Sigmoid colon (tissue), 4 donors: ENCODE measurements around the gene KDM6A.

ENCODE experiments used
- CTCF ChIP-seq, 4 experiments: fragments of 450-650 bp in 3 of 4; fragments of 200-600 bp in 1 of 4; IDR thresholded peaks; one replicate each; pipeline ENCODE4 v1.5.1; 2016 to 2019; ENCODE audit warnings: antibody characterized with exemption in 4 of 4, mild to moderate bottlenecking in 3 of 4, moderate library complexity in 2 of 4
- EP300 ChIP-seq, 4 donors: sonication (generic); formaldehyde crosslinking; IDR thresholded peaks; one replicate each; pipeline ENCODE4 v1.6.1; 2017; ENCODE audit warnings: antibody characterized with exemption in 4 of 4
- POLR2A ChIP-seq, 2 donors: fragments of 450-650 bp; IDR thresholded peaks; one replicate each; pipeline ENCODE4 v1.6.1; 2016; ENCODE audit warnings: antibody characterized with exemption in 2 of 2, mild to moderate bottlenecking in 2 of 2, moderate library complexity in 2 of 2
- POLR2AphosphoS5 ChIP-seq, 4 donors: sonication (generic); formaldehyde crosslinking; IDR thresholded peaks; one replicate each; pipeline ENCODE4 v1.6.1; 2017; ENCODE audit warnings: antibody characterized with exemption in 4 of 4

GRCh38 chrX:44970709-44971108 lies 97.7 kb downstream of the KDM6A start:
- TF ChIP-seq CTCF (IDR thresholded peaks at IDR 0.05): no peak
- no peak for TF ChIP-seq POLR2A (IDR thresholded peaks at IDR 0.05)
- TF ChIP-seq POLR2AphosphoS5 (IDR thresholded peaks at IDR 0.05): no peak
- TF ChIP-seq EP300 (IDR thresholded peaks at IDR 0.05): no peak
